HL-60 (cell line): Measurements from ENCODE around the gene MMP2.

Experiments
- DNase-seq, 2 experiments: peaks; one replicate each; pipeline ENCODE4 v3.0.0-alpha.2; 2010 to 2020; ENCODE audit warnings: low read depth in 1 of 2, low spot score in 1 of 2
- H3K27ac ChIP-seq: fragments of 250-450 bp; sonication (Bioruptor Pico); replicated peaks from 2 replicates; pipeline ENCODE4 v1.5.1; 2020; ENCODE audit warnings: mild to moderate bottlenecking, moderate library complexity
- H3K27me3 ChIP-seq: fragments of 250-450 bp; sonication (Bioruptor Pico); 2 replicates; pipeline ENCODE4 v1.5.1; 2021; ENCODE audit warnings: mild to moderate bottlenecking, moderate library complexity; ENCODE audit not compliant: insufficient read depth, poor library complexity, severe bottlenecking
- H3K4me3 ChIP-seq: replicated peaks from 2 replicates; pipeline ENCODE4 v1.5.1; 2011; ENCODE audit warnings: mild to moderate bottlenecking, control low read depth, low read length; ENCODE audit not compliant: insufficient read depth
- GABPA ChIP-seq: IDR thresholded peaks from 2 replicates; pipeline ENCODE4 v1.6.1; 2012; ENCODE audit warnings: low read depth
- POLR2AphosphoS5 ChIP-seq: IDR thresholded peaks from 2 replicates; pipeline ENCODE4 v1.6.1; 2012; ENCODE audit warnings: low read depth
- SPI1 ChIP-seq: IDR thresholded peaks from 2 replicates; pipeline ENCODE4 v1.6.1; 2012; ENCODE audit warnings: low read depth, mild to moderate bottlenecking, borderline replicate concordance
- TF ChIP-seq, protein P1 (sequence below): IDR thresholded peaks from 2 replicates; pipeline ENCODE4 v1.6.1; 2012; ENCODE audit warnings: low read depth; ENCODE audit not compliant: insufficient replicate concordance
- TF ChIP-seq, protein P2 (sequence below): IDR thresholded peaks from one replicate; pipeline ENCODE4 v1.5.1; 2011; ENCODE audit warnings: low read length, control low read depth, inconsistent platforms; ENCODE audit not compliant: insufficient read depth

MMP2 gene

DNA sequence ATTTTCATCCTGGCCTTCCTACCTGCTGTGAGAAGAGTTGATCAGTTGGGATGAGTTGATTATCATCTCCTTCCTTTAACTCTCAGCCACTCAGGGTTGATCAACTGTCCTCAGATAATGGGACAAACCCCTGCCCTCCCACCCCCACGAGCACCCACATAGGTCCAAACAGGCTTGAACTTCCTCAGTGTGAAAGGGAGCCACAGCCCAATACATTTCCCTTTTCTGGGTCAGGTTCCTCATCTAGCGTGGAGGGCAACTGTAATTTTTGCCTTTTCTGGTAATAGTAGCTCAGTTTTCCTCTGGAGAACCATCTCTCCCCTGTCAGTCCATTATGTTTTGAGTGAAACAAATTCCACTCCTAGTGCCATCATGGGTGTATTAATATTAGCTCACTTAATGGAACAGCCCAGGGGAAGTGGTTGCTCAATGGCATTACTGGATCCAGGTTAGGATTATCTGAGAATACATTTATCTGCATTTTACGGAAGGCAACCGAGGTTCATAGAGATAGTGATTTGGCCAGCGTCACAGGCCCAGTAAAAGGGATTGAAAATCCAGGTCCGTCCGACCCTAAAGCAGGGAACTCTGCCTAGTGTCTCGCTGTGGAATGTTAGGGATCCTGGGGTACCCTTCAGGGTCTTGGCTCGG is 29.4 kb downstream of the MMP2 start:
- Histone ChIP-seq H3K4me3 (peak overlapping the region; percentile 82), H3K27ac (peak overlapping the region; percentile 91), H3K27me3 (no peaks in the 10 kb centered on the region)
- DNase-seq, result peak in 1 of 2 experiments; percentile 78
- TF ChIP-seq GABPA (no peak), SPI1 (peak; percentile 83; the same call in 1 of the 2 replicates)

DNA sequence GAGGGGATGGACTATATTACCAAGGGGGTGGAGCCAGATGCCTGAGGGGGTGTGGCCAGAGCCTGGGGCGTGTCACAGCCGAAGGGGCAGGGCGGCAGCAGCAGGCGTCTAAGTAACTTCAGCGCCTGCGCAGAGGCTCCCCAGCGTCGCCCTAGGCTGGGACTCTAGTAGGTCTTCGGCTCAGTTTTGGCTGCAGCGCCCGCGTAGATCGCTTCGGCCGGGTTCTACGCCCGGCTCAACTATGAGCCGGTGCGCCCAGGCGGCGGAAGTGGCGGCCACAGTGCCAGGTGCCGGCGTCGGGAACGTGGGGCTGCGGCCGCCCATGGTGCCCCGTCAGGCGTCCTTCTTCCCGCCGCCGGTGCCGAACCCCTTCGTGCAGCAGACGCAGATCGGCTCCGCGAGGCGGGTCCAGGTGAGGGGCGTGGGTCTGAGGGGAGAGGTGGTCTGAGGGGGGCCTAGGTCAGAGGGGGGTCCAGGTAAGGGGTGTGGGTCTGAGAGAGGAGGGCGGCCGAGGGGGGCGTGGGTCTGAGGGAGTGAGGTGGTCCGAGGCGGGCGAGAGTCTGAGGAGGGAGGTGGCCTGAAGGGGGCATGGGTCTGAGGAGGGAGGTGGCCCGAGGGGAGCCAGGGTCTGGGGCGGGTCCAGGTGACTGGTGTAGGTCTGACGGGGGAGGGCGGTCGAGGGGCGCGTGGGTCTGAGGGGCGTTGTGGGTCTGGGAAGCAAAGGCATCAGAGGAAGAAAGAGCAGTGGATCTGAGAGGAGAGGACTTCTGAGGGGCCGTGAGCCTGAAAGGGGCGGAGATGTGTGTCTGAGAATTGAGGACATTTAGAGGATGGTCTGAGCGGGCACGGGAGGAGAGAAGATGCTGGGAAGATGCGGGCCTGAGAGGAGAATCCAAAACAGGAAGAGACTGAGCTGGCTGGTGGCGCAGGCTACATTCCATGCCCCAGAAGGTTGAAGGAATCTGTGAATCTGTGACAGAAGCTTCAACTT is 30.2 kb downstream of the MMP2 start, which contains the start of gene LPCAT2:
Gene LPCAT2, plus strand, starts transcription at position 132 of the 991 bp plus-strand sequence. Its CDS starts 110 bp downstream, at position 242.
- Histone ChIP-seq H3K27me3 (no peaks in the 10 kb centered on the region), H3K27ac (peak within 1 kb of the TSS; percentile 91), H3K4me3 (peak within 1 kb of the TSS; percentile 82)
- TF ChIP-seq POLR2AphosphoS5, result peak; percentile 82
- no peak for TF ChIP-seq GABPA
- TF ChIP-seq, protein P1, sequence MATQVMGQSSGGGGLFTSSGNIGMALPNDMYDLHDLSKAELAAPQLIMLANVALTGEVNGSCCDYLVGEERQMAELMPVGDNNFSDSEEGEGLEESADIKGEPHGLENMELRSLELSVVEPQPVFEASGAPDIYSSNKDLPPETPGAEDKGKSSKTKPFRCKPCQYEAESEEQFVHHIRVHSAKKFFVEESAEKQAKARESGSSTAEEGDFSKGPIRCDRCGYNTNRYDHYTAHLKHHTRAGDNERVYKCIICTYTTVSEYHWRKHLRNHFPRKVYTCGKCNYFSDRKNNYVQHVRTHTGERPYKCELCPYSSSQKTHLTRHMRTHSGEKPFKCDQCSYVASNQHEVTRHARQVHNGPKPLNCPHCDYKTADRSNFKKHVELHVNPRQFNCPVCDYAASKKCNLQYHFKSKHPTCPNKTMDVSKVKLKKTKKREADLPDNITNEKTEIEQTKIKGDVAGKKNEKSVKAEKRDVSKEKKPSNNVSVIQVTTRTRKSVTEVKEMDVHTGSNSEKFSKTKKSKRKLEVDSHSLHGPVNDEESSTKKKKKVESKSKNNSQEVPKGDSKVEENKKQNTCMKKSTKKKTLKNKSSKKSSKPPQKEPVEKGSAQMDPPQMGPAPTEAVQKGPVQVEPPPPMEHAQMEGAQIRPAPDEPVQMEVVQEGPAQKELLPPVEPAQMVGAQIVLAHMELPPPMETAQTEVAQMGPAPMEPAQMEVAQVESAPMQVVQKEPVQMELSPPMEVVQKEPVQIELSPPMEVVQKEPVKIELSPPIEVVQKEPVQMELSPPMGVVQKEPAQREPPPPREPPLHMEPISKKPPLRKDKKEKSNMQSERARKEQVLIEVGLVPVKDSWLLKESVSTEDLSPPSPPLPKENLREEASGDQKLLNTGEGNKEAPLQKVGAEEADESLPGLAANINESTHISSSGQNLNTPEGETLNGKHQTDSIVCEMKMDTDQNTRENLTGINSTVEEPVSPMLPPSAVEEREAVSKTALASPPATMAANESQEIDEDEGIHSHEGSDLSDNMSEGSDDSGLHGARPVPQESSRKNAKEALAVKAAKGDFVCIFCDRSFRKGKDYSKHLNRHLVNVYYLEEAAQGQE, result peak; percentile 48
- peak; percentile 55; the same call in 1 of the 2 replicates for TF ChIP-seq SPI1
- TF ChIP-seq, protein P2, sequence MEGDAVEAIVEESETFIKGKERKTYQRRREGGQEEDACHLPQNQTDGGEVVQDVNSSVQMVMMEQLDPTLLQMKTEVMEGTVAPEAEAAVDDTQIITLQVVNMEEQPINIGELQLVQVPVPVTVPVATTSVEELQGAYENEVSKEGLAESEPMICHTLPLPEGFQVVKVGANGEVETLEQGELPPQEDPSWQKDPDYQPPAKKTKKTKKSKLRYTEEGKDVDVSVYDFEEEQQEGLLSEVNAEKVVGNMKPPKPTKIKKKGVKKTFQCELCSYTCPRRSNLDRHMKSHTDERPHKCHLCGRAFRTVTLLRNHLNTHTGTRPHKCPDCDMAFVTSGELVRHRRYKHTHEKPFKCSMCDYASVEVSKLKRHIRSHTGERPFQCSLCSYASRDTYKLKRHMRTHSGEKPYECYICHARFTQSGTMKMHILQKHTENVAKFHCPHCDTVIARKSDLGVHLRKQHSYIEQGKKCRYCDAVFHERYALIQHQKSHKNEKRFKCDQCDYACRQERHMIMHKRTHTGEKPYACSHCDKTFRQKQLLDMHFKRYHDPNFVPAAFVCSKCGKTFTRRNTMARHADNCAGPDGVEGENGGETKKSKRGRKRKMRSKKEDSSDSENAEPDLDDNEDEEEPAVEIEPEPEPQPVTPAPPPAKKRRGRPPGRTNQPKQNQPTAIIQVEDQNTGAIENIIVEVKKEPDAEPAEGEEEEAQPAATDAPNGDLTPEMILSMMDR, result no peak
- DNase-seq, result peak; percentile 87 to 93

DNA sequence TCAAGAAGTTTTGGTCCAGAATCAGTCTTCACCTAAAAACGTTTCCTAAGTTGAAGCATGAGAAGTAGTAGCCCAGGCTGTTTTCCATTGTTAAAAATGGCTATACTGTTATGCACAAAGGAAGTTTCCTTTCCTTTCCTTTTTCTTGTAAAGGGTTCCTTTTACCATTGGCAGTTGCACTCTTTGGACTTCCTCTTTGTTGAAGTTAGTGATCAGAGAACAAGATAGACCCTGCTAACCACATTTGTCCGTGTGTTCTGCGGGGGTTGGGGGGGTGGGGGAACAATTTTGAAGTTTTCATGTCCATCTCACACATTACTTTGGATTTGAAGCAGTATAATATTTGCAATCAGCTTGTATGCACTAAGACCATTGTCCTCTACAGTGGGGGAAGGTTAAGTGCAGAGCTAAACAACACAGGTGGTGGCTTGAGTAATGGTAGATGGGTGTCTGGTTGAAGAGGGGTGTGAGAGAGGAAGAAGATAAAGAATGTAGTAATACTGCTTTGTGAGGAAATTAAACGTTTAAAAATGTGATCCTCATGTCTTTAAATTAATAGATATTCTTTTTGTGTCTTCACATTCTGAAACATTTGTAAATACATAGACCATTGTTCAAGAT is 31.3 kb downstream of the MMP2 start:
- TF ChIP-seq SPI1, result peak; percentile 94
- TF ChIP-seq, protein P2, result no peak
- peak overlapping the region; percentile 82 for H3K4me3 ChIP-seq
- peak overlapping the region; percentile 91 for H3K27ac ChIP-seq
- peak; percentile 69 to 70 for DNase-seq
- no peaks in the 10 kb centered on the region for H3K27me3 ChIP-seq

DNA sequence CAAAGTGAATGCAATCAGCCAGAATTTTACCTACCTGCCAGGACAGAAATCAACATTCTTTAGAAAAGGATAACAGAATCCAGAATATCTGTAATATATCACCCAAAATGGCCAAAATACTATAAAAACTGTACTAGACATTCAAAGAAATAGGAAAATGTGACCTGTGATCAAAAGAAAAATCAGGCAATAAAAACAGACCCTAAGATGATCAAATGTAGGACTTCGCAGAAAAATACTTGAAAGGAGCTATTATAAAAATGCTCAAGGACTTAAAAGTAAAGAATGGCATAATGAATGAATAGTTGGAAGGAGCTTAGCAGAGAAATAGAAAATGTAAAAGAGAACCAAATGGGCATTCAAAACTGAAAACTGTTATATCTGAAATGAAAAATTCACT is 33.9 kb downstream of the MMP2 start:
- DNase-seq, result no peak
- no peak for TF ChIP-seq SPI1
- no peak for TF ChIP-seq POLR2AphosphoS5
- TF ChIP-seq, protein P2, result no peak
- TF ChIP-seq GABPA, result no peak
- TF ChIP-seq, protein P1, result no peak
- no peak overlapping the region for H3K4me3 ChIP-seq
- H3K27ac ChIP-seq, result no peak overlapping the region
- no peaks in the 10 kb centered on the region for H3K27me3 ChIP-seq
